MM.1S (cell line): Measurements from ENCODE around the gene RPTOR.
"Not testable (repeated sequence)": the region's sequence is repeated elsewhere in the genome, so short reads cannot be mapped to it uniquely, and the experiment has no call there.

ENCODE experiments used
- DNase-seq: peaks from one replicate; pipeline ENCODE4 v3.0.0-alpha.2; 2015
- H2AFZ ChIP-seq: fragments of 300-600 bp; sonication (generic); 2 replicates; pipeline ENCODE4 v1.6.0; 2016; ENCODE audit warnings: antibody characterized with exemption, low read length
- H3F3A ChIP-seq: fragments of 300-600 bp; sonication (generic); 2 replicates; pipeline ENCODE4 v1.6.1; 2016; ENCODE audit warnings: mild to moderate bottlenecking, antibody characterized with exemption, low read length, moderate library complexity, mixed read lengths; ENCODE audit not compliant: insufficient read depth
- H3K27ac ChIP-seq: fragments of 300-600 bp; sonication (generic); 2 replicates; pipeline ENCODE4 v1.5.1; 2016; ENCODE audit warnings: mild to moderate bottlenecking, low read length
- H3K27me3 ChIP-seq: fragments of 300-600 bp; sonication (generic); replicated peaks from 2 replicates; pipeline ENCODE4 v1.6.0; 2016; ENCODE audit warnings: low read length; ENCODE audit not compliant: insufficient read depth
- H3K36me3 ChIP-seq: fragments of 300-600 bp; sonication (generic); replicated peaks from 2 replicates; pipeline ENCODE4 v1.6.1; 2016; ENCODE audit warnings: mild to moderate bottlenecking, low read length, mixed read lengths; ENCODE audit not compliant: insufficient read depth
- H3K4me1 ChIP-seq: fragments of 300-600 bp; sonication (generic); 2 replicates; pipeline ENCODE4 v1.6.1; 2016; ENCODE audit warnings: low read length, mixed read lengths
- H3K4me2 ChIP-seq: fragments of 300-600 bp; sonication (generic); 2 replicates; pipeline ENCODE4 v1.6.0; 2016; ENCODE audit warnings: low read depth, low read length
- H3K4me3 ChIP-seq: fragments of 300-600 bp; sonication (generic); 2 replicates; pipeline ENCODE4 v1.5.1; 2016; ENCODE audit warnings: low read length, mixed read lengths
- H3K79me2 ChIP-seq: fragments of 300-600 bp; sonication (generic); 2 replicates; pipeline ENCODE4 v1.6.1; 2016; ENCODE audit warnings: mixed run types, low read length, mixed read lengths
- H3K9ac ChIP-seq: fragments of 300-600 bp; sonication (generic); 2 replicates; pipeline ENCODE4 v1.6.1; 2016; ENCODE audit warnings: low read length, mixed read lengths
- H3K9me2 ChIP-seq: fragments of 300-600 bp; sonication (generic); replicated peaks from 2 replicates; pipeline ENCODE4 v1.6.1; 2016; ENCODE audit warnings: mild to moderate bottlenecking, low read length, mixed read lengths; ENCODE audit not compliant: insufficient read depth
- H3K9me3 ChIP-seq: fragments of 300-600 bp; sonication (generic); replicated peaks from 2 replicates; pipeline ENCODE4 v1.6.1; 2016; ENCODE audit warnings: mild to moderate bottlenecking, low read length, mixed read lengths; ENCODE audit not compliant: insufficient read depth
- H4K20me1 ChIP-seq: fragments of 300-600 bp; sonication (generic); 2 replicates; pipeline ENCODE4 v1.6.1; 2016; ENCODE audit warnings: mild to moderate bottlenecking, low read length, moderate library complexity, mixed read lengths; ENCODE audit not compliant: insufficient read depth
- CTCF ChIP-seq: fragments of 300-600 bp; sonication (generic); IDR thresholded peaks from 2 replicates; pipeline ENCODE4 v1.5.1; 2016; ENCODE audit warnings: antibody characterized with exemption, low read length, mixed read lengths
- EZH2 ChIP-seq: fragments of 300-600 bp; sonication (generic); optimal IDR thresholded peaks from 2 replicates; pipeline ENCODE3; 2017; ENCODE audit warnings: low read depth, mild to moderate bottlenecking, antibody characterized with exemption, low read length, mixed read lengths
- EZH2phosphoT487 ChIP-seq: fragments of 300-600 bp; sonication (generic); IDR thresholded peaks from 2 replicates; pipeline ENCODE4 v1.6.1; 2018; ENCODE audit warnings: antibody characterized with exemption, low read length

The RPTOR gene

GRCh38 chr17:80531400-80531799 is 13.2 kb upstream of the RPTOR start:
- Histone ChIP-seq H3K36me3 (no peaks in the 10 kb centered on the region), H4K20me1 (no peaks in the 10 kb centered on the region), H3K9ac (no peak overlapping the region), H3F3A (no peaks in the 10 kb centered on the region), H3K79me2 (no peaks in the 10 kb centered on the region), H3K9me3 (no peaks in the 10 kb centered on the region), H3K4me2 (peak overlapping the region; percentile 28), H3K4me3 (peak overlapping the region; percentile 41), H3K4me1 (no peaks in the 10 kb centered on the region), H3K9me2 (no peaks in the 10 kb centered on the region), H2AFZ (peak overlapping the region; percentile 40), H3K27ac (no peak overlapping the region), H3K27me3 (peaks cover 81% of the 10 kb centered on the region)
- TF ChIP-seq EZH2 (no peak), EZH2phosphoT487 (no peak), CTCF (no peak)
- DNase-seq = no peak

GRCh38 chr17:80537386-80537785 is 7.3 kb upstream of the RPTOR start:
- not testable (repeated sequence) for H3K79me2 ChIP-seq, H3K27ac ChIP-seq, H2AFZ ChIP-seq, DNase-seq, H3K9ac ChIP-seq, H3K36me3 ChIP-seq, H3K4me2 ChIP-seq, H3K9me3 ChIP-seq, H3K4me1 ChIP-seq, H3K4me3 ChIP-seq, H3F3A ChIP-seq, H3K9me2 ChIP-seq, H4K20me1 ChIP-seq
- H3K27me3 ChIP-seq = peaks cover 65% of the 10 kb centered on the region

- Histone ChIP-seq H3F3A (no peaks in the 10 kb centered on the region), H3K9me3 (no peaks in the 10 kb centered on the region), H3K4me2 (no peak overlapping the region), H3K79me2 (no peaks in the 10 kb centered on the region), H3K36me3 (no peaks in the 10 kb centered on the region), H3K4me3 (no peak overlapping the region), H3K27me3 (peaks cover 65% of the 10 kb centered on the region), H4K20me1 (no peaks in the 10 kb centered on the region), H2AFZ (no peak overlapping the region), H3K27ac (no peak overlapping the region), H3K9me2 (no peaks in the 10 kb centered on the region), H3K9ac (no peak overlapping the region), H3K4me1 (no peaks in the 10 kb centered on the region)
- no peak for TF ChIP-seq EZH2phosphoT487
- no peak for TF ChIP-seq EZH2
- no peak for TF ChIP-seq CTCF
- DNase-seq = no peak
Measured at GRCh38 chr17:80538484-80538883, 6.2 kb upstream of the RPTOR start.

- no peaks in the 10 kb centered on the region for H3K4me1 ChIP-seq
- H3F3A ChIP-seq = no peaks in the 10 kb centered on the region
- peaks cover 68% of the 10 kb centered on the region for H3K27me3 ChIP-seq
- H3K4me2 ChIP-seq = 0 out of 2 replicates have a peak overlapping the region, but pooled peaks have one; percentile 7
- TF ChIP-seq EZH2 = no peak
- no peak for TF ChIP-seq EZH2phosphoT487
- no peak for TF ChIP-seq CTCF
- no peak for DNase-seq
- no peaks in the 10 kb centered on the region for H3K9me2 ChIP-seq
- no peaks in the 10 kb centered on the region for H4K20me1 ChIP-seq
- no peak overlapping the region for H3K4me3 ChIP-seq
- H3K27ac ChIP-seq = no peak overlapping the region
- H2AFZ ChIP-seq = no peak overlapping the region
- no peak overlapping the region for H3K9ac ChIP-seq
- no peaks in the 10 kb centered on the region for H3K79me2 ChIP-seq
- no peaks in the 10 kb centered on the region for H3K36me3 ChIP-seq
- H3K9me3 ChIP-seq = no peaks in the 10 kb centered on the region
Measured at GRCh38 chr17:80539022-80539641, 5.5 kb upstream of the RPTOR start.
